GM18502 (cell line): ENCODE results near the gene SMCO4.
A peak's percentile ranks its signal among the peaks of the same experiment; 100 is the strongest.

Experiments
- ATAC-seq: cut with Tn5 transposase; IDR thresholded peaks from one replicate; pipeline ENCODE4 v1.9.1; 2021; ENCODE audit warnings: mild to moderate bottlenecking; ENCODE audit not compliant: unreplicated experiment, poor library complexity

The SMCO4 gene

GRCh38 chr11:93530468-93530826 lies 12.7 kb downstream of the SMCO4 start:
- no peak for ATAC-seq

GRCh38 chr11:93529707-93530467 lies 13.3 kb downstream of the SMCO4 start:
- peak; percentile 28 for ATAC-seq

GRCh38 chr11:93528757-93529645 lies 14.2 kb downstream of the SMCO4 start:
- ATAC-seq: no peak

GRCh38 chr11:93528252-93528651 lies 14.9 kb downstream of the SMCO4 start:
- no peak for ATAC-seq

GRCh38 chr11:93526641-93527583 lies 16.3 kb downstream of the SMCO4 start:
- no peak for ATAC-seq

GRCh38 chr11:93526346-93526633 lies 16.9 kb downstream of the SMCO4 start:
- ATAC-seq: no peak

GRCh38 chr11:93525601-93526345 lies 17.4 kb downstream of the SMCO4 start:
- peak; percentile 32 for ATAC-seq

- no peak for ATAC-seq
Measured at GRCh38 chr11:93524858-93525257, 18.3 kb downstream of the SMCO4 start.

- peak; percentile 37 for ATAC-seq
Measured at GRCh38 chr11:93524173-93524536, 19.0 kb downstream of the SMCO4 start.

GRCh38 chr11:93520726-93521509 lies 22.3 kb downstream of the SMCO4 start:
- peak; percentile 32 for ATAC-seq

GRCh38 chr11:93519179-93519578 lies 24.0 kb downstream of the SMCO4 start:
- ATAC-seq: no peak

GRCh38 chr11:93518081-93518480 lies 25.1 kb downstream of the SMCO4 start:
- ATAC-seq: no peak

GRCh38 chr11:93517611-93518010 lies 25.6 kb downstream of the SMCO4 start:
- ATAC-seq: no peak

GRCh38 chr11:93517041-93517440 lies 26.1 kb downstream of the SMCO4 start:
- ATAC-seq: no peak

- no peak for ATAC-seq
Measured at GRCh38 chr11:93515441-93516025, 27.7 kb downstream of the SMCO4 start.

GRCh38 chr11:93514712-93515111 lies 28.5 kb downstream of the SMCO4 start:
- ATAC-seq: no peak

GRCh38 chr11:93513772-93514171 lies 29.4 kb downstream of the SMCO4 start:
- ATAC-seq: no peak

GRCh38 chr11:93512949-93513667 lies 30.1 kb downstream of the SMCO4 start:
- ATAC-seq: peak; percentile 81
